HTERT RPE-1 (cell line): ENCODE measurements around the gene GXYLT2.
"Not testable (repeated sequence)": the region's sequence is repeated elsewhere in the genome, so short reads cannot be mapped to it uniquely, and the experiment has no call there.

Experiments used
- in situ Hi-C: fragments of 300-500 bp; cut with MboI; formaldehyde crosslinking; loops from 4 replicates; pipeline ENCODE4 v1.14.3; 2020; ENCODE audit warnings: low sequenced_read_pairs

Gene GXYLT2

GRCh38 chr3:72972706-72973030, 84.8 kb downstream of the GXYLT2 start:
- in situ Hi-C loops = no loop called here

- in situ Hi-C loops = no loop called here
These were observed 85.3 kb downstream of the GXYLT2 start for GRCh38 chr3:72973031-72973723.

GRCh38 chr3:72973786-72974185, 85.9 kb downstream of the GXYLT2 start:
- in situ Hi-C loops = no loop called here

GRCh38 chr3:72974956-72975355, 87.1 kb downstream of the GXYLT2 start:
- in situ Hi-C loops = no loop called here

- in situ Hi-C loops = no loop called here
These were observed 88.5 kb downstream of the GXYLT2 start for GRCh38 chr3:72976281-72976741.

GRCh38 chr3:72977060-72977808, 89.4 kb downstream of the GXYLT2 start:
- in situ Hi-C loops = no loop called here

GRCh38 chr3:72982609-72983366, 94.9 kb downstream of the GXYLT2 start:
- in situ Hi-C loops = no loop called here

GRCh38 chr3:72985576-72985975, 97.7 kb downstream of the GXYLT2 start:
- in situ Hi-C loops = no loop called here

- in situ Hi-C loops = no loop called here
These were observed 103.0 kb downstream of the GXYLT2 start for GRCh38 chr3:72990701-72991395.

GRCh38 chr3:72991522-72991921, 103.7 kb downstream of the GXYLT2 start:
- in situ Hi-C loops = no loop called here

GRCh38 chr3:72993391-72993790, 105.5 kb downstream of the GXYLT2 start:
- in situ Hi-C loops = no loop called here

GRCh38 chr3:72995337-72995736, 107.5 kb downstream of the GXYLT2 start:
- in situ Hi-C loops = no loop called here

GRCh38 chr3:72996121-72996472, 108.3 kb downstream of the GXYLT2 start:
- in situ Hi-C loops = no loop called here

- in situ Hi-C loops = no loop called here
These were observed 108.9 kb downstream of the GXYLT2 start, which contains the start of gene PPP4R2 for GRCh38 chr3:72996473-72997333. Gene PPP4R2, plus strand, starts transcription at chr3:72996811. Its CDS starts 227 bp downstream, at chr3:72997038.

- in situ Hi-C loops = no loop called here
These were observed 109.6 kb downstream of the GXYLT2 start for GRCh38 chr3:72997421-72997961.

- in situ Hi-C loops = no loop called here
These were observed 110.6 kb downstream of the GXYLT2 start for GRCh38 chr3:72998466-72998865.

- in situ Hi-C loops = no loop called here
These were observed 112.1 kb downstream of the GXYLT2 start for GRCh38 chr3:72999951-73000350.

GRCh38 chr3:73003050-73003449, 115.2 kb downstream of the GXYLT2 start:
- in situ Hi-C loops = not testable (repeated sequence)

- in situ Hi-C loops = no loop called here
These were observed 116.5 kb downstream of the GXYLT2 start for GRCh38 chr3:73004316-73004715.
